Measurements from ENCODE around the gene PPP1R37. TPM values are rescaled to one million over a fixed set of nuclear protein-coding genes. Genes with fewer than 3 reads are reported as not detected.

PPP1R37 gene
- polyA plus RNA-seq, 1 experiment = 16.1 TPM

GRCh38 chr19:45079911-45080370 is 13.0 kb upstream of the PPP1R37 start:
- Histone ChIP-seq H3K27me3 (ENCODE audit: control insufficient read depth, insufficient read depth, low read length) (no peaks in the 10 kb centered on the region), H3K4me3 (ENCODE audit: low read depth, low read length) (peak overlapping the region; percentile 80), H3K36me3 (ENCODE audit: control insufficient read depth, insufficient read depth, low read length) (peaks cover 4% of the 10 kb centered on the region; the same call in 1 of the 2 replicates)
- DNase-seq (ENCODE audit: low read depth) = no peak
- ChIA-PET POLR2A (no interaction called here), CTCF (interaction anchor here (1.0 to 1.8 kb wide), 3 partner anchors 10 to 20 kb away, joined by 3 to 9 read pairs (median 7); partner anchors contain the start of gene PPP1R37)
- TF ChIP-seq CTCF (IDR thresholded peaks at IDR 0.05; ENCODE audit: insufficient read depth, low read depth, low read length) = no peak

GRCh38 chr19:45082170-45082569 is 10.8 kb upstream of the PPP1R37 start:
- DNase-seq (ENCODE audit: low read depth) = no peak
- H3K36me3 ChIP-seq (ENCODE audit: control insufficient read depth, insufficient read depth, low read length) = peaks cover 5% of the 10 kb centered on the region; the same call in 1 of the 2 replicates
- no peak for TF ChIP-seq CTCF (IDR thresholded peaks at IDR 0.05; ENCODE audit: insufficient read depth, low read depth, low read length)
- H3K4me3 ChIP-seq (ENCODE audit: low read depth, low read length) = no peak overlapping the region
- ChIA-PET POLR2A (no interaction called here), CTCF (interaction anchor here (0.5 kb wide), 1 partner anchor 10 kb away, joined by 5 read pairs; no protein-coding TSS in a partner anchor)
- no peaks in the 10 kb centered on the region for H3K27me3 ChIP-seq (ENCODE audit: control insufficient read depth, insufficient read depth, low read length)

DNA sequence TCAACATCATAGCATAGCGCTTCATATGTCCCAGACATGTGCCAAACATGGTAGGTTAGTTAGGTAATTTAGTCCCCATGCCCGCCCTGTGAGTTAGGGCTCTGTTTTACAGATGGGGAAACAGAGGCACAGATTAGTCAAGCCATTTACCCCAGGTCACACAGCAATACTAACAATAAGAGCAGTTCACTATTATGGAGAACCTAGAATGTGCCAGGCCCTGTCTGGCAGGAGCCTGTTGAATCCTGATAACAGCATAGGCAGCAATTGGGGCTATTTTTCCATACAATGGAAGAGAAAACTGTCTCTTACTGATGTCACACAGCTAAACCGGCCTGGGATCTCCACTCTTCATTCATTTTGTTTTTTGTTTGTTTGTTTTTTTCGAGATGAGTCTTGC is 6.5 kb upstream of the PPP1R37 start:
- no peak for DNase-seq (ENCODE audit: low read depth)
- Histone ChIP-seq H3K27me3 (ENCODE audit: control insufficient read depth, insufficient read depth, low read length) (no peaks in the 10 kb centered on the region), H3K36me3 (ENCODE audit: control insufficient read depth, insufficient read depth, low read length) (peaks cover 10% of the 10 kb centered on the region), H3K4me3 (ENCODE audit: low read depth, low read length) (no peak overlapping the region)
- ChIA-PET POLR2A (no interaction called here), CTCF (no interaction called here)
- no peak for TF ChIP-seq CTCF (IDR thresholded peaks at IDR 0.05; ENCODE audit: insufficient read depth, low read depth, low read length)

DNA sequence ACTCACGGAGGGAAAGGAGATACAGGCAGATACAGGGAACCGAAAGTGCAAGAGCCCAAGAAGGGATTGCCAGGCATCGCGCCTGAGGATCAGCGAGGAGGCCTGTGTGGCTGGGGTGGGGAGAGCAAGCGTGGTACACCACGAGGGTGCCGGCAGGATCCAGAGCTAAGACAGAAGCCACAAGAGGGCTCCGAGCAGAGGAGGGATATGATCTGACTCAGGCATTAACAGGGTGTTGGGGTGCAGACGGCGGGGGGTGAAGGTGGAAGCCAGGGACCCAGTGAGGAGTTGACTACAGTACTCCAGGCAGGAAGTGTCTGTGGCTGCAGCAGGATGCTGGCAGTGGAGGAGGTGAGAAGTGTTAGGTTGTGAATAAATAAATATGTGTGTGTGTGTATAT is 5.4 kb upstream of the PPP1R37 start:
- TF ChIP-seq CTCF (IDR thresholded peaks at IDR 0.05; ENCODE audit: insufficient read depth, low read depth, low read length) = no peak
- no peak for DNase-seq (ENCODE audit: low read depth)
- Histone ChIP-seq H3K27me3 (ENCODE audit: control insufficient read depth, insufficient read depth, low read length) (no peaks in the 10 kb centered on the region), H3K36me3 (ENCODE audit: control insufficient read depth, insufficient read depth, low read length) (peaks cover 6% of the 10 kb centered on the region), H3K4me3 (ENCODE audit: low read depth, low read length) (no peak overlapping the region)
- ChIA-PET POLR2A (no interaction called here), CTCF (interaction anchor here (1.0 kb wide), 1 partner anchor 11 kb away, joined by 4 read pairs; no protein-coding TSS in a partner anchor)

- Histone ChIP-seq H3K27me3 (ENCODE audit: control insufficient read depth, insufficient read depth, low read length) (no peaks in the 10 kb centered on the region), H3K4me3 (ENCODE audit: low read depth, low read length) (no peak overlapping the region), H3K36me3 (ENCODE audit: control insufficient read depth, insufficient read depth, low read length) (peaks cover 6% of the 10 kb centered on the region)
- DNase-seq (ENCODE audit: low read depth) = no peak
- CTCF ChIA-PET = interaction anchor here (0.7 to 1.0 kb wide), 2 partner anchors 10 to 30 kb away, joined by 3 to 4 read pairs; no protein-coding TSS in a partner anchor
- POLR2A ChIA-PET = no interaction called here
- no peak for TF ChIP-seq CTCF (IDR thresholded peaks at IDR 0.05; ENCODE audit: insufficient read depth, low read depth, low read length)
Measured at GRCh38 chr19:45090034-45090433, 2.9 kb upstream of the PPP1R37 start.

All from BJ (cell line).